HG03457 (cell line): ENCODE measurements around the gene FBXW8.

ENCODE experiments used
- ATAC-seq: cut with Tn5 transposase; IDR thresholded peaks from one replicate; pipeline ENCODE4 v1.9.1; 2021; ENCODE audit warnings: moderate number of reproducible peaks; ENCODE audit not compliant: unreplicated experiment

FBXW8 gene

DNA sequence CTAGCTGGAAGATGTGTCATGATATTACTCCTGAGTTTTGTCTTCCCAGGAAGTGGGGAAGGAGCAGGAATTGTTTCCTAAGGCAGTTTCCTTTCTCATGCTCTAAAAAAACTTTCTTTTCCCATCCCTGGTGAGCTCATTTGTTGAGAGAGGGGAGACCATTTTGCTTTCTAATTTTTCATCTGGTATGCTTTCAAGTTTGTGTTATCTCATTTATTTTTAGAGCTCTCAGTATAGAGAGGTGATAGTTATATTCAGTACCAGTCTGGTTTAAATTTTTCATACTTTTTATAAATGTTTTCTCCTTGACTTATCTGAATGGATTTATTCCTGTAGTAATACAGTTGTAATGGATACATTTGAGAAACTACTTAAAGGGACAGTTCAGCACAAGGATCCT, 79.6 kb downstream of the FBXW8 start:
- ATAC-seq, result no peak

DNA sequence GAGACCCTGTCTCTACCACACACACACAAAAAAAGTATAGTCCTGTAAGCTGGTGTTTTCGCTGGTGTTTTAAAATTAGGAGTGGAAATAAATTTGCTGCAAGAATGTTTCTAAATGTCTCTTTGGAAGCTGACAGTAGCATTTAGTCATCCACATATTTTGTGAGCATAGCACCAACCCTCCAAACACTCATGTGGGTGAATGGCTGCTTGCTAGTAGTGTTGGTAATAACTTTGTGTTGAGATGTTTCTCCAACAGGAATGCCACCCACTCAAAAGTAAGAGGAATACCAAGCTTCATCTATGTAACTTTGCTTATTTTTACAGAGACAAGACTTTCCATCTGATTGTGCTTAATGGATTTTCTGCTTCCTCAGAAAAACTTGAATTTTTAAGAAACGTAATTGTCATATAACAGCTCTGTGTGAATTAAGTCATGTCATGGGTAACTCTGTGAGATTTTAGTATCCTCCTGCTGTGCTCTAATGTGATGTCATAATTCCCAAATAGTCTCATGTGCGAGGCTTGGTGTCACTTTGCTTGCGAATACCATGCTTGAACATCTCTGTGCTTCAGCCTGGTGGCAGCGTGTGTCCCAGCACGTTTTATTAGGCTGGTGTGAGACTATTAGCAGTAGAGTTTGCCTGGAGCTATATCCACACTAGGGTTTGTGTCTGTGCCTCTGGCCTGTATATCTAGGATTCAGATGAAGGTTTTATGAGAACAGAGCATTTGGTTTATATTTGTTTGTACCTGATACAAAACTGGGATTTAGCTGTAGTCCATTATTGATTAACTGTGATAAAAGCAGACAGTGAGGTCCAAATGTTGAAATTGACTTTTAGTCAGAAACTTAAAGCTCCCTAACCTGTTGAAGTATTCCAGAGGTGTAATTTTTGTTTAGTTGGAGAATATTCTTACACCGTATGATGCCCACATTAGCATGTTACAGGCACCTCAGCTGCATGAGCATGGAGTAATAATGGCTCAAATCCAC, 80.5 kb downstream of the FBXW8 start:
- no peak for ATAC-seq

DNA sequence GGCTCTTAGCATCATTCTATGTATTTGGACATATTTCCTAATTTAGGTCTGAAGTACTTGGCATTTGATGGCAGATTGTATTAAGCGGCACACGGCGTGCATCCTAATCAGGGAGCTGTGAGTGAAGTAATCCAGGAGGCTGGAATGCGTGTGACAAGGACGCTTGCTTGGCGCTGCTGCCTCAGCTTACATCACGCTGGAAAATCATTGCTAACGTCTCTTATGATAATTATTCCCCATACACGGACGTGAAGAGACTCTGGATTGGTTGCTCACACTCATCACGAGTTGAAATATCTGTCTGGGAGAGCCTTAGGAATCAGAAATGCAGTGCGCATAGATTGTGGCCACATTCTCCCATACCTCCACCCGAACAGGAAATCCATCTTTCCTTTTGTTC, 85.3 kb downstream of the FBXW8 start:
- ATAC-seq, result no peak

DNA sequence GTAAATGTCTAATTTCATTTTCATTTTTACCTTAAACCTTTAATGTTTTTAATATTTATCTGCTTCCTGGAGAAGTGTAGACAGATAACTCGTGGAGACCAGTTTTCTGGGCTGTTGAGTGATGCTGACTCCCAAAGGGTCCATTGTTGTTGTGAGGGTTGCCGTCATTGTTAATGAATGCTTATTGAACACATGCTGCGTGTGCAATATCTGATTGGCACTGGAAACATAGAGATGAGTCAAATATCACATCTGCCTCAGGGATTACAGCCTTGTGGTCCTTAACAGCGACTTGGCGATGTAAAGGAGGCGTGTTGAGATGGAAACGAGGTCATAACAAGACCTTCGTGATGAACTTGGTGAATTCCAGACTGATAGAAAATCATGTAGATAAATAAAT, 85.9 kb downstream of the FBXW8 start:
- no peak for ATAC-seq

DNA sequence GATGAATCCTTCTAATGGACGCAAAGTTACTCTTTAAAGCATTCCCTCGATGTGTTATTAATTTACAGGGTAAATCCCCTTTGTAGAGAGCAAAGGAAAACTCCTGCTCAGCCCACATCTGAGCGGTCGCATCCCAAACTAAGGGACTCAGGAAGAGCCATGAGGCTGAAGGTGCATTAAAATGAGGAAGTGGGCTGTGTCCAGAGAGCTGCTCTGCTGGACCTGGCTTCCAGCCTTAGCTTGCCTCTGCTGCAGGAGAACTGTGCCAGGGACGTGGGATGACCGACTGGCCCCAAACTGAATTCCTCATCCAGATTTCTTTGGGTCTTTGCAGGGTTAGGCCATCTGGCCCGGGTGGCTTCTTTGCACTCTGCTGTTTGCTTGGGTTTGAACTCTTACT, 88.3 kb downstream of the FBXW8 start:
- no peak for ATAC-seq

DNA sequence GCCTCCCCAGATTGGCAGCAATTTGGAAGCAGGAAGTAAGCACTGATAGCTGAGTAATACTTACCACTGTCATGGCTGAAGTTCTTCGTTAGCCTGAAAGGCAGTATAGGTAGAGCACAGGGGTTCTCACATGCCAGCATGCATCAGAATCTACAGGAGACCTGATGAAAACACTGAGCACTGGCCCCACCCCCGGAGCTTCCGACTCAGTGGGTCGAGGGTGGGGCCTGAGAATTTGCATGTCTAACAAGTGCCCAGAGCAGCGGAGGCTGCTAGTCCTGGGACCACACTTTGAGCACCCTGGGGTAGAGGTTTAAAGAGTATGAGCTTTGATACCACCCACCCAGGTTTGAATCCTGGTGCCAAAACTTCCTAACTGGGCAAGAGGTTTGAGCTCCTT, 89.6 kb downstream of the FBXW8 start:
- no peak for ATAC-seq

DNA sequence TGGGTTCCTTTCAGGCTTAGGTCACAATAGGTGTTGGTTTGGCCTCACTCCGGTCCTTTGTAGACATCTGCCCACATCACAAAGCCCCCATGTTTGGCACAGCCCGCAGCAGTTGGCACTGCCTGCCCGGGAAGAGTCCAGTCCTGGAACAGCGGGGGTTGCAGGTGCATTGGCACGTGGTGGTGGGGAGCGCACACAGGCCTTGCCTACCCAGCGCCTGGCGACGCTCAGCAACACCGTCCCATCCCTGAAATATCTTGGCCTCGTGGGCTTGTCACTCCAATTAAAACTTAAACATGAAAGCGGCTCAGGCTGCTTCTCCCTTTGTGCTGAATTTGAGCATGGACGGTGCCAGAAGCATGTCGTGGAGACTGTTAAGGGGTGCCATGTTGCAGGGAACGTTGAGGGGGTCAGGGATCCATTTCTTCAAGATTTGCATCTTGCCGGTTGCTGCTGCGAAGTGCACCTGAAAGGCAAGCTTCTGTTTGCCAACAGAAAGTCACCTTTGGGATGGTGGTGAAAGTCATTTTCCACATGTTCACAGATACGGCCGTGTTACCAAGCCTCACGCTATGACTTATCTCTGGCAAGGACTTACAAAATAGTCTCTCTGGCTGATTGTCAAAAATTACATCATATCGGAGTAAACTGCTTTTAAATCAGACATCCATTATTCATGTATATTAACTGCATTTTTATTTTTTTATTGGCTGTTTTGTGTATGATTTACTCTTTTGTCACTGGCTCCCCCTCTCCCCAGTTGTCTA, 91.5 kb downstream of the FBXW8 start:
- no peak for ATAC-seq

DNA sequence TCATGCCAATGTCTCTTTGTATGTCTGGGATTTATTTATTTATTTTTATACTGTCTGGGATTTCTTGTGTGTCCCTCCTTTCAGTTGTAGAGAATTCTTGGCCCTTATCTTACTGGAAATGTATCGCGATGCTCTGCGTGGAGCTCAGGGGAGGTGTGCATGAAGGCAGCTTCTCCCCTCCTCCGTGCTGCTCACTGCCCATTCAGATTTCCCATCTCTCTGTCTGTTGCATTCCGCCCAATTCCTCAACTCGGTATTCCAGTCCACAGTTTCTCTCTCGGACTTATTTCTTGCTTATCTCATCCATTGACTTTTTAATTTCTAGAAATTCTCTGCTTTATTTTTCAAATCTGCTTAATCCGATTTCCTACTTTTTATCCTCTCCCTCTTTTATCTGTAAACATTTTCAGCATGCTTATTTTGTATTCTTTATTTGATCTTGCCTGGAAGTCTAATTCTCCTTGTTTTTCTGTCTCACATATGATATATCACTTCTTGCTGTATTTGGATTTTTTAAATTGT, 93.2 kb downstream of the FBXW8 start:
- ATAC-seq, result no peak

DNA sequence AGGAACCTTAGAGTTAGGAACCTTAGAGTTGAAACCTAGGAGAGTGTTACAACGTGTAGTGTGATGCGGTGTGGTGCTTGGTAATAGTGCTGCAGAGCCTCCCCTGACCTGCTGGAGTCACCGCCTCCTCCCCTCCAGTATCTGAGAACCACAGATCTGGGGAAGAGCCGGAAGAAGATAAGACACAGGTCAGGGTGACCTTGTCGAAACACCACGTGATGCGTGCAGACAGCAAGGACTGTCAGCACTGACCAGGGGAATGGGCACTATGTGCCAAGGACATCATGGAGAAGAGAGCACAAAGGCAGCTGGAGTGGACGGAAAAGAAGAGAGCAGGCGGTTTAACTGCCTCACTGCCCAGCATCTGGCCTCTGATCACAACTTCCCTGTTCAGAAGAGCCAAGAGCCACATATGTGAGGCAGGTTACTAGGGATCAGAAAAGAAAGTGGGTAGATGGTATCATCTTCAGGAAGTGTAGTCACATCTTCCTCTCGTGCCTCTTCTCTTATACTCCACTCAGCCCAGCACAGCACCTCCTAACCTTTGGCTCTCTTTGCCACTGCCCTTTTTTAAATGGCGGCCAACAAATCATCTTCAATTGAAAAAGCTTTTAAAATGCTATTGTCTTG, 94.8 kb downstream of the FBXW8 start:
- ATAC-seq, result no peak

DNA sequence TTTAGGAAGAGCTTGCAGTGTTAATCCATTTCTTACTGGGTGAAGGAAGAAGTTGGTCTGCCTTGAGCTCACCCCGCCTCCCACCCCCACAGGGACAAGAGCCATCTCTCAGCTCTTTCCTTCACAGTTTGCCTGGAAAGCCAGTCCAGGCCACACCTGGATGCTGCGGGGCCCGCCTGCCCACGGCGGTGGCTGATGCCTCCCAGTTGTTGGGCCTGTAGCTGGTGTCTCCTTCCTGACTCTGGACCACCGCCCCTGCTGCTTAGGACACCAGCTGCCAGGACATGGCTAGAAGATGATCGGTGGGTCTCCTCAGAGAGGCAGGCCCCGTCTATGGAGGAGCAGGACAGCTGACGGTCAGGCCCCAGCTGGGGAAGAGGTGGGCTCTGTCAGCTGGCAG, 95.6 kb downstream of the FBXW8 start:
- ATAC-seq, result no peak

DNA sequence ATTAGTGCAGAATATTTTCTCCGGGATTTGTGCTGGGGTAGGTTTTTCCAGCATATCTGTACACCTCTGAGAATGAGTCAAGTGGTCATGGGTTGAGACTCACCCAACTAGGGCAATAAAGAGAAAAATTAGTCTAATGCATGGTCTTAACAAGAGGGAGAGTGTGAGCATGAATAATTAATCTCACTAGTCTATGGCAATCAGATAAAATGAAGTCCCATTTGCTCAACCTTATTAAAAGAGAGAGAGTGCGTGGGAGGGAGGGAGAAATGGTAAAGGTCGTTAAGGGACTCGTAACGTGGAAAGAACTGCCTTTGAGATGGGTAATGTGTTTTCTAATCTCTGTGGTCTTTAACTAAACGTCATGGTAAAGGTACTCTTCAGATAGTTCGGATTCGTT, 96.8 kb downstream of the FBXW8 start:
- ATAC-seq, result no peak

DNA sequence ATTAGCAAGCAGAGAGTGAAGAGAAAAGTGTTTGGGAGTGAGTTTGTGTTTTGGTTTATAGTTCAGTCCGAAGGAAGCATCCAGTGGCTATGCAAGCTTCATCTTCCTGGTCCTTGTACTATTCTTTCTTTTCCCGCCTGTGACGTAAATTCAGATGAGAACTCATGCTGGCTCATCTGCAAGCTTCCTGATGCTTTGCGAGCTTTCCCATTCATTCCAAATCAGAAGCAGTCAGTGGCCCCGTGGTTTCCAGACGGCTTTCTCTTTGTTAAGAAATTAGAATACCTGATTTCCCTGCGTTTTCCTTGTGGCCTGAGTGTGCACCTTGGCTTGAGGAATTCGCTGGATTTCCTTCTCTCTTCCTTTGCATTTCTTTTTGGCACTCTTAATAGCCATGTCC, 99.0 kb downstream of the FBXW8 start:
- ATAC-seq, result no peak

DNA sequence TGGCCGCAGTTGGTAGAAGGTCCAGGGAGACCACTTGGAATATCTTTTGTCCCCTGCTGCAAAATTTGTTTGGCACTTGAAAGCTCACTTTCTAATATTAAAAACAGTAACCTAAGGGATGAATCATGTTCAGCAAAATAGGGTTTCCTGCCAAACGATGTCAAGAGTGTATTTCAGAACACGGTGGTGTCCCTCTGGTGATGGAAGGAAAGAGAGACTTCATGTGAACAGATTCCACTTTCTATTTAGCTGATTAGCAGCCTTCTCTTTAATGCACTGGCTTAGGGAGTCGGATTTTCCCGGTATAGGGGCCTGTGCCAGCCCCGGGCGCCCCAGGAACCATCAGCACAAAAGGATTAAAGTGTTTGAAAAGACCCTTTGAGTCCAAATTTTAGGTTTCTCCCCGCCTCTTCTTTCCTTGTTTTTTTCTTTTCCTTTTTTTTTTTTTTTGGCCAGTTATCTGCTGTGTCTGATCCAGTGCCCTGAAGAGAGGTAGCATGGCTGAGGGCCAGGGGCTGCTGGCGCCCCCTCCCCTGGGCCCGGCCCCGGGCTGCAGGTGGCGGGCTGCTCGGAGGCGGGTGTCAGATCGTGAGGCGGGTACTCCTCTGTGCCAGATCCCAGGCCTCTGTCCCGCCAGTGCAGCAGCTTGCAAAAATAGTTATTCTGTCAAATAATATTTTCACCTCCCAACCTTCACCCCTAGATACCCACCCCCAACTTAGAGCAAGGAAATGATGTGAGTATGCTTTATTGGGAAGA, 100.1 kb downstream of the FBXW8 start:
- ATAC-seq, result no peak

DNA sequence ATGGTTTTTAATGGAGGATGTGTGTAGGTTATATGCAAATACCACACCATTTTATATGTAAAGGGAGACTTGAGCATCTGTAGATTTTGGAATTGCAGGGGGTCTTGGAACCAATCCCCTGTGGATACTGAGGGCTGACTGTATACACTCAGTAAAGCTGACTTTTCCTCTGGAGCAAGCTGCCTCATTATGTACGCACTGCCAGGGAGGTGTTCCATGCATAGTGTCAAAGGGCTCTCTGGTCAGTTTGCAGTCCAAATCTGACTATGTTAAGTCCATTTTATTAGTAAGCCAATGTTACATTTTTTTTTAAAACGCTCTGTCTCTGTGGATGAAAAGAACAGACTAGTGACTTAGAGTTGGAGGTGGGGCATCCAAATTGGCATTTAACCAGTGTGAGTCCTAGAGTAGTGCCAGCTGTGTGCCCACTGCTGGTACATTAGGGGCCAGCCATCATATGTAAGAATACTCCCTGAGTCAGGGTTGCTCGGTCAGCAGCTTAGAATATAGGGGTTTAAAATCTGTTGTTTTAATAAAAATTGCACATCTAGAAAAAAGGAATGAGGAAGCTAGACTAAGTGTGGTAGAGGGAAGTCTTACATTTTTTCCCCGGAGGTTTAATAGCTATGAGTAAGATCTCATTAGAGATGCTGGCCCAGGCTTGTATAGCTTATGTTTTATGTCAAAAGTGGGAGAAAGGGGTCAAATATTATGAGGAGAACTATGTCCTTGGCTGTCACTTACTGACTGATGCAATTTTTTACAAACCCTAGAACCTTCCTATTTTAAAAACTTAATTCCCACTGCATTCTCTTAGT, 101.4 kb downstream of the FBXW8 start:
- ATAC-seq, result no peak

DNA sequence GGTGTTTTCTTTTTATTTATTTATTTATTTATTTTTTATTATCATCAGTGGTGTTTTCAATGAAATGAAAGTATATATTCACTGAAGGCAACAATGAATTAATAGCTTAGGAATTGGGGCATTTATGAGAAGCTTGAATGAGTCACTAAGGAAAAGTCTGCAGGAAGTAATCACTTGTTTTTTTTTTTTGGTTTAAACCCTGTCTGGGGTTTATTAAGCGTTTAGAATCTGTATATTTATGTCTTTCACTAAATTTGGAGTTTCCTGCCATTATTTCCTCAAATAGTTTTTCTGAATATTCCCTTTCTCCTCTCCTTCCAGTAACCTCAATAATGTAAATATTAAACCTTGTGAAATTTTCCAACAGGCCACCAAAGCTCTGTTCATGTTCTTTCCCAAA, 103.0 kb downstream of the FBXW8 start:
- no peak for ATAC-seq

DNA sequence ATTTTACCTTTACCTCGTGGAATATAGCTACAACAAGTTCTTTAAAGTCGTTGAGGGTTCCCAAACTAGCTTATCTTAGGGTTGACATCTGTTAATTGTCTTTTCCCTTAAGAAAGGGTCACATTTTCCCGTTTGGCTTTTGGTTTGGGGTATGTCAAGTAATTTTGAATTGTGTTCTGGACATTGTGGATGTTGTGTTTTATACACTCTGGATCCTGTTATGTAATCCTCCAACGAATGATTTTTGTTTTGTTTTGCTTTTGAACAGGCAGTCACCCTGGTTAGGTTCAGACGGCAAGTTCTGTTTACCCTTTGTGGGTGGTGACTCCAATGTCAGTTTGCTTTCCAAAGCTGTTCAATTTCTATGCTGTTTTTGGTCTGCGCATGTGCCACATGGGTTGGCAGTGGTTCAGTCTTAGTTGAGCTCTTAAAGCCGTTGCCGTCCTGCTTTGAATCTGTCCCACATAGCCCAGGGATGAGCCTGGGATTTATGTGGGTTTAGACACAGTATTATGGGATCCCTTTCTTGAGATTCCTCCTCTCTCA, 103.7 kb downstream of the FBXW8 start:
- no peak for ATAC-seq

DNA sequence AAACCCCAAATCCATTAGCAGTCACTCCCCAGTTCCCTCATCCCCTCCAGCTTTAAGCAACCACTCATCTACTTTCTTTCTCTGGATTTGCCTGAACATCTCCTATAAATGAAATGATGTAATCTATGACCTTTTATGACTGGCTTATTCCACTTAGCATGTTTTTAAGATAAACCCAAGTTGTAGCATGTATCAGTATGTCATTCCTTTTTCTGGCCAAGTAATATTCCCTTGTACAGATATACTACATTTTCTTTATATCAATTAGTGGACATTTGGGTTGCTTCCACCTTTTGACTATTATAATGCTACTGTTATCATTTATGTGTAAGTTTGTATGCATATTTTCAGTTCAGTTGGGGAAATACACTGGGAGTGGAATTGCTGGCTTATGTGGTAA, 105.1 kb downstream of the FBXW8 start:
- no peak for ATAC-seq

DNA sequence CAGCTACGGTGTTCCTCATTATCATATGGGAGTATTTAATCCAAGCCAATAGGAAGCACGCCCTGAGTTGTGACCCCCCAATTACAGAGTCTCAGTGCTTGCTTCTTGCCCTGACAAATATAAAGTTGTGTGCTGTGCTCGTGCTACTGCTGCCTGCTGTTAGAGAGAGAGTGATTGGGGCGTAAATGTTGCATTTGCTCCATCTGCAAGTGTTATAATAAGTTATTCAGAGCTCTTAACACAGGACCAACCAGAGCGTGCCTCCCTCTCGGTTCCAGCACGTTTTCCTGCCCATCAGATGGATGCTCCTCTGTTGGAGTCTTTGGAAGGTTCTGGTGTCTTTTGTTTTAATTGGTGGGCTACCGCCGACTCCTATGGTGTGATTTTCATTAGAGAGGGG, 107.1 kb downstream of the FBXW8 start:
- no peak for ATAC-seq

DNA sequence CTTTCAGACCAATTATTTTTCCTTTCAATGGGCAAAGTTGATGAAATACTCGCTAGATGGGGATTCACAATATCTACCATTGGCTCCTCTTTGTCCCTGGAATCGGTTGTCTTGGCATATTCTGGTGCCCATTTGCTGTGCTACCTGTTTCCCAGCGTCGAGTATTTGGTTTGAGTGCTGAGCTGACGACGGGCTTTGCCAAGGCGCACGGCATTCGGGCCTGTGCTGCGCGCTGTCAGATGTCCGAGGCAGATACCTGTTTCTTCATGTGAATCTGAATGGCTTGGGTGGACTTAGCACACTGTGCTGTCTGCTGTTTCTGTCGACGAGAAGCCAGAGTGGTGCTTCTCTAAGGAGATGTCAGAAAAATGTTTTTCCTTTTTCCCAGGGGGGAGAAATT, 107.5 kb downstream of the FBXW8 start:
- ATAC-seq, result no peak

DNA sequence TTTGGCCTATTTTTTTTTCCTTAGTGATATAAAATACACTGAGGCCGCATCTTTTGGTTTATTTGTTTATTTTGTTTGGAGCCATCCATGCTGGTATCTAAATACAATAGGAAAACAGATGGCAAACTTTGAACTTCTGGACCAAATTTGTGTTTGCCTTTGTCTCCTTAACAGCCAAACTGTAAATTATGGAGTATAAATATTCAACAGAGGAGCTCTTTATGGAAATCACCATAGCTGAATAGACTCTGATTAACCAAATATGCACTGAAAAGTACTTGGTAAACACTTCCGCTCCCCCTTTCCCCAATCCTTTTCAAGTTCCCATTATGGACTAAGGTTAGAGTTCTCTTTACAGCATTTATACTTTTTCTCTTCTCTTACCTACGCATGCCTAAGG, 107.9 kb downstream of the FBXW8 start:
- no peak for ATAC-seq
